ENCODE data around the gene GGA2.
"Not testable (repeated sequence)": the region's sequence is repeated elsewhere in the genome, so short reads cannot be mapped to it uniquely, and the experiment has no call there.

GGA2 gene, protein sequence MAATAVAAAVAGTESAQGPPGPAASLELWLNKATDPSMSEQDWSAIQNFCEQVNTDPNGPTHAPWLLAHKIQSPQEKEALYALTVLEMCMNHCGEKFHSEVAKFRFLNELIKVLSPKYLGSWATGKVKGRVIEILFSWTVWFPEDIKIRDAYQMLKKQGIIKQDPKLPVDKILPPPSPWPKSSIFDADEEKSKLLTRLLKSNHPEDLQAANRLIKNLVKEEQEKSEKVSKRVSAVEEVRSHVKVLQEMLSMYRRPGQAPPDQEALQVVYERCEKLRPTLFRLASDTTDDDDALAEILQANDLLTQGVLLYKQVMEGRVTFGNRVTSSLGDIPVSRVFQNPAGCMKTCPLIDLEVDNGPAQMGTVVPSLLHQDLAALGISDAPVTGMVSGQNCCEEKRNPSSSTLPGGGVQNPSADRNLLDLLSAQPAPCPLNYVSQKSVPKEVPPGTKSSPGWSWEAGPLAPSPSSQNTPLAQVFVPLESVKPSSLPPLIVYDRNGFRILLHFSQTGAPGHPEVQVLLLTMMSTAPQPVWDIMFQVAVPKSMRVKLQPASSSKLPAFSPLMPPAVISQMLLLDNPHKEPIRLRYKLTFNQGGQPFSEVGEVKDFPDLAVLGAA

DNA sequence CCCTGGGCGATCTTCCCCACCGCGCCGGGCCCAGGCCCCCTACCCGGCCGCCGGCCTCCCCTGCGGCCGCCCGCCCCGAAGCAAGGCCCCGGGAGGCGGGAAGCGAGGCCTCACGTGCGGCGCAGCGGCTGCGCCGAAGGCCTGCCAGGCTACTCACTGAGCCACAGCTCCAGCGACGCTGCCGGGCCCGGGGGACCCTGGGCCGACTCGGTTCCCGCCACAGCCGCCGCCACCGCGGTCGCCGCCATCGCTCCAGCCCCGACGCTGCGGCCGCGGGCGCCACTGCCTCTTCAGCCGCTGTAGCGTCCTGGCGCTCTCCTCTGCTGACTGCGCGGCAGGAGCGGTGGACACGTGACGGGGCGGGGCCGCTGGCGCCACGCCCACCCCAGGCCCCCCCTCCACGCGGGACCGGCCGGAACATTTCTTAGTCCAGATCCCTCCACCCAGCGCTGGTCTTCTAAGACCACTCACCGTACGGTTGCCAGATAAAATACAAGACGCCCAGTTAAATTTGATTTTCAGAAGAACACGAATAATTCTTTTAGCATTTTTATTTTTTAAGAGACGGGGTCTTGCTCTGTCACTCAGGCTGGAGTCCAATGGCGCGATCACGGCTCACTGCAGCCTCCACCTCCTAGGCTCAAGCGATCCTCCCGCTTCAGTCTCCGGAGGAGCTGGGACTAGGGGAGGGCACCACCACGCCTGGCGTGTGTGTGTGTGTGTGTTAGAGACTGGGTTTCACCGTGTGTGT is at the start of gene GGA2:
GGA2 (minus strand) TSS at position 331 of the 751 bp plus-strand sequence; CDS start at position 248, 83 bp downstream.
- DNase-seq (ENCODE audit: low spot score): peak; percentile 96

DNA sequence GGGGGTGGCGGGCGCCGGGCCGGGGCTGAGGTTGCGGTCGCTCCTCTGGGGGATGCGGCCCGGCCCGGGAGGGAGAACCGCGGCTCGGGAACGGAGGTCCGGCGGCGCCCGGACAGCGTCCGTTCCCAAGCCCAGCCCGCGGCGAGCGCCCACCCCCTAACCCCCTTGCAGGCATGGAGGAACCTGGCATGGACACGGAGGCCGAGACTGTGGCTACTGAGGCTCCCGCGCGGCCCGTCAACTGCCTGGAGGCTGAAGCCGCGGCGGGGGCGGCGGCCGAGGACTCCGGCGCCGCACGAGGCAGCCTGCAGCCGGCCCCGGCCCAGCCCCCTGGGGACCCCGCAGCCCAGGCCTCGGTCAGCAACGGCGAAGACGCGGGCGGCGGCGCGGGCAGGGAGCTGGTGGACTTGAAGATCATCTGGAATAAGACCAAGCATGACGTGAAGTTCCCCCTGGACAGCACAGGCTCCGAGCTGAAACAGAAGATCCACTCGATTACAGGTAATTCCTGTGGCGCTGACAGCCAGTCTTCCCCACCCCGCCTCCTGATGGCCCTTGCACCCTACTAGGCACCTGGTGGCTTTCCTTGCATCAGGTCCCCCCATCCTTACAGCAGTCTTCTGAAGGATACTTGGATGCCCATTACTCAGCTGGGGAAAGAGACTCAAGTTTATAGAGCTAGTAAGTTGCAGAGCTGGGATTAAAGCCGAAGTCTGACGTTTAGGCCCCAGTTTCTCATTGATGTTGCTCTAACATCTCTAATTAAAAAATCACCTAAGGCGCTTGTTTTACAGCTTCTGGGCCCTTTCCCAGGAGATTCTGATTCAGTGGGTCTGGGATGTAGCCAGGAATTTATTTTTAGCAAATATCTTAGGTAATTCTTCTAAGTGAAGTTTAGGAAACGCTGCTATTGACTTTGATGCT is 47.7 kb upstream of the GGA2 start:
- DNase-seq (ENCODE audit: low spot score): no peak

DNA sequence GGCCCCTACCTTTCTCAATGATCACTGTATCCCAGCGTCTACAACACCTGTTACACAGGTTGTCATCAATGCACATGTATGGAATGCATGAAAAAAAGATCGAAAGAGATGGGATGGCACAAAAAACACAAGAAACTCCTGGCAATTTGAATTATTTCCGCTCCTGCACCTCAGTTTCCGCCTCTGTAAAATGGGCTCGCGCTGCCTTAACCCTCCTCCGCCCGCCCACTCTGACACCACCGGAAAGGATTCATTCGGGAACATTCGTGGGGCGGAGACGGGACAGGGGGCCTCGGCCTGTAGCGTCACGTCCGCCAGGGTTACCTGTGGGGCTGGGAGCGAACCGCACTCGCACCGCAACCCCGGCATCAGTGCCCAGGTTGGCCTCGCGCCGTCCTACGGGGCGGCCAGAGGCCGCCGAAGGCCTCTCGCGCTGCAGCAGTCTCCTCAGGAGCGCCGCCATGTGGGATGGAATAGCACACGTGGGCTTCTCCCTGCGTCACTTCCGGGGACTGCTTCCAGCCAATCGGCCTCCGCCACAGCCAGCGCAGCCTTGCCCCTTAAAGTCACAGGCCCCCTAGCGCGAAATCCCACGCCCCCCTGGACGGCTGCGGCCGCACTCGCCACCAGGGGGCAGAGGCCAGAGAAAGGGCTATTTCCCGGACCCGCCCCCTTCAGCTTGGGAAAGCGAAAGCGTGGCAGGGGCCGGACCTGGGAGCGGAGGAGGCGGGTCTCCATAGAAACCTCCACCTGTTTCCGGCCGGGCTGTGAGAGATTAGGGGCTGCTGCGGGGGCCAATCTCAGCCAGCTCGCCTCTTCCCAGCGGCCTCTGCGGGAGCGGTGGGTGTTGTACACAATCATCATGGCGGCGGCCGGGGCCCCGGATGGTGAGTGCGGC is 46.8 kb upstream of the GGA2 start, which contains the start of the genes EARS2 and UBFD1:
EARS2 (minus strand) TSS at position 470 of the 898 bp plus-strand sequence; CDS start at position 463, 7 bp downstream.
UBFD1 (plus strand) TSS at position 847 of the 898 bp plus-strand sequence; CDS start at position 863, 16 bp downstream.
- DNase-seq (ENCODE audit: low spot score): peak; percentile 97

DNA sequence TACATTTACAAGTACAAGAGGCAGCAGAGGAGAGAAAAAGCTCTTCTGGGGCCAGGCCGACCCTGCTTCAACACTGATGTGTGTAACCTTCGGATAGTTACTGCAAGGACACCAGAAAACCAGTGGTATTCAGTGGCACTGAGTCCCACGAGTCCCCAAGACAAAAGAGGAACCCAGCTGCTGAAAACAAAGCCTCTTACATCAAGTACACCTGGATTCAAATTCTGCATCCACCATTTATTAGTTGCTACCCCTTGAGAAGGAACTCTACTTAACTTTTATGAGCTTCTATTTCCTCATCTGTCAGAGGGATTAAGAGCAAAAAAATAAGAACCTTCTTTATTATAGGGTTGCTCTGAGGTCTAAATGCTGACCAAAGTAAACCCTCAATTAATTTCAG is 44.2 kb upstream of the GGA2 start:
- DNase-seq (ENCODE audit: low spot score): no peak

DNA sequence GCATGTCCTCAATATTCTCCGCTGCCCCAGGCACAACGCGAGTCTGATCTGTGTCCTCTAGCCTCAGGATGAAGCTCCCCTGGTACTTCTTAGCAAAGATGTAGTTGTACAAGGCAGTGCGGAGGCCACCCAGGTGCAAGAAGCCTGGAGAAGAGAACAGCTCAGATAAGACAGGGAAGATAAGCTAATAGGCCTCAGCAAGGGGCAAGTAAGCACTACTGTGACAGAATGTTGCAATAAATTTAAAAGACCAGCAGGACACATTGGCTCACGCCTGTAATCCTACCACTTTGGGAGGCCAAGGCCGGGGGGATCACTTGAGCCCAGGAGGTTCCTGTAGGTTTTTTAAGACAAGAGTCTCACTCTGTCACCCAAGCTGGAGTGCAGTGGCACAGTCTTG is 41.9 kb upstream of the GGA2 start:
- no peak for DNase-seq (ENCODE audit: low spot score)

DNA sequence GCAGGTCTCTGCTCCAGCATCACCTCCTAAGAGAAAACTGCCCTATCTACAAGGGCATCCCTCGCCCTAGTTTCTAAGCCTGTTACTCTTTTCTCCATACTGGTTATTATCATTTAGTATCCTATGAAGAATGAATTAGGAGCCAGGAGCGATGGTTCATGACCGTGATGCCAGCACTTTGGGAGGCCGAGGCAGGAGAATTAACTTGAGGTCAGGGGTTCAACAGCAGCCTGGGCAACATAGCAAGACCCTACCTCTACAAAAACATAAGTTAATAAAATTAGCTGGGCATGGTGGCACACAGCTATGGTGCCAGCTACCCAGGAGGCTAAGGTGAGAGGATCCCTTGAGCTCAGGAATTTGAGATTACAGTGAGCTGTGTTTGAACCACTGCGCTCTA is 39.6 kb upstream of the GGA2 start:
- no peak for DNase-seq (ENCODE audit: low spot score)

DNA sequence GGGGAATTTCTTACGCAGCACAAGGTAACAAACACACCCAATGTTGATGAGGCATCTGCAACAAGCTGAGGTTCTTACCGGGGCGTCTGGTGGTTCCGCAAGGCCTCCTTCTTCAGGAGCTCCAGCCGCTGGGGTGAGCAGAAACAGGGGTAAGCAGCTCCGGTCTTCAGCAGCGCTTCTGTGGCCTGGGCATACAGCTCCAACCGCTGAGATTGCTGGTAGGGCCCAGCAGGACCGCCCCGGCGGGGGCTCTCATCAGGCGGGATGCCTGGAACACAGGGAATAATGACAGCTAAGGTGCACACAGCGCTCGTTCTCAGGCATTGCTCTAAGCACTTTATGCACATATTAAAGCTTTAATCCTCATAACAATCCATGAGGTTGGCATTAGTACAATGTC is 34.1 kb upstream of the GGA2 start:
- DNase-seq (ENCODE audit: low spot score): no peak

DNA sequence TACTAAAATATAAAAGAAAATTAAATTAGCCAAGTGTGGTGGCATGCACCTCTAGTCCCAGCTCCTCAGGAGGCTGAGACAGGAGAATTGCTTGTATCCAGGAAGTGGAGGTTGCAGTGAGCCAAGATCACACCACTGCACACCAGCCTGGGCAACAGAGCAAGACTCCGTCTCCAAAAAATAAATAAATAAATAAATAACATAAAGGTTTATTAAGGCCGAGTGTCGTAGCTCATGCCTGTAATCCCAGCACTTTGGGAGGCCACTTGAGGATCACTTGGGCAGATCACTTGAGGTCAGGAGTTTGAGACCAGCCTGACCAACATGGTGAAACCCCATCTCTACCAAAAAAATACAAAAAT is 30.5 kb upstream of the GGA2 start:
- not testable (repeated sequence) for DNase-seq (ENCODE audit: low spot score)

DNA sequence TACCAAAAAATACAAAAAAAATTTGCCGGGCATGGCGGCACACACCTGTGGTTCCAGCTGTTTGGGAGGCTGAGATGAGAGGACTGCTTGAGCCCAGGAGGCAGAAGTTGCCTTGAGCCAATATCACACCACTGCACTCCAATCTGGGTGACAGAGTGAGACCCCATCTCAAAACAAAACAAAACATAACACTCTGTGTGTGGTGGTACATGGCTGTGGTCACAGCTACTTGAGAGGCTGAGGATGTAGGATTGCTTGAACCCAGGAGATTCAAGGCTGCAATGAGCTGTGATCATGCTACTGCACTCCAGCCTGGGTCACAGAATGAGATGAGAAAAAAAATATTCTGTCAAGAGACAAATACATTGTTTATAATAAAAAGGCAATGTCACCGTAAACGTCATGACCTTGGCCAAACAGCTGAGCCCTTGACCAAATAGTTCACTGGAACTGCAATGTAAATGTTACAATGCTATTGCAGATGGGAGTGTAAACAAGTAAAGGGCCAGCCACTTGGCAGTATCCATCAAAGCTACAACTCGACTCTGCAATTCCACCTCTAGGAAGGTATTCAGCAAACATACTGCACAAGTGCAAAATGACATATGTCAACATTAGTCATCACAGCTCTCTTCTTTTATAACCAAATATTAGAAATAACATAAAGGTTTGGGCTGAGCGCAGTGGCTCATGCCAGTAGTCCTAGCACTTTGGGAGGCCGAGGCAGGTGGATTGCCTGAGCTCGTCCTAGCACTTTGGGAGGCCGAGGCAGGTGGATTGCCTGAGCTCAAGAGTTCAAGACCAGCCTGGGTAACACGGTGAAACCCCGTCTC is 29.9 kb upstream of the GGA2 start:
- no peak for DNase-seq (ENCODE audit: low spot score)

DNA sequence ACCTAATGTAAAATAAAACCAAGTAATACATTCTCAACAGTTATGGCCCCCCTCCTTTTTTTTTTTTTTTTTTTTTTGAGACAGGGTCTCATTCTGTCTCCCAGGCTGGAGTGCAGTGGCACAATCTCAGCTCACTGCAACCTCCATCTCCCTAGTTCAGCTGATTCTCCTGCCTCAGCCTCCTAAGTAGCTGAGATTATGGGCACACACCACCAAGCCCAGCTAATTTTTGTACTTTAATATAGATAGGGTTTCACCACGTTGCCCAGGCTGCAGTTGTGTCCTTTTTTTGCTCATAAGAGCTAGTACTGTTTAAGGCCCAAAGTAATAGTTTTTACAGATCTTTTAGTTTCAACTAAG is 28.6 kb upstream of the GGA2 start:
- DNase-seq (ENCODE audit: low spot score): no peak

DNA sequence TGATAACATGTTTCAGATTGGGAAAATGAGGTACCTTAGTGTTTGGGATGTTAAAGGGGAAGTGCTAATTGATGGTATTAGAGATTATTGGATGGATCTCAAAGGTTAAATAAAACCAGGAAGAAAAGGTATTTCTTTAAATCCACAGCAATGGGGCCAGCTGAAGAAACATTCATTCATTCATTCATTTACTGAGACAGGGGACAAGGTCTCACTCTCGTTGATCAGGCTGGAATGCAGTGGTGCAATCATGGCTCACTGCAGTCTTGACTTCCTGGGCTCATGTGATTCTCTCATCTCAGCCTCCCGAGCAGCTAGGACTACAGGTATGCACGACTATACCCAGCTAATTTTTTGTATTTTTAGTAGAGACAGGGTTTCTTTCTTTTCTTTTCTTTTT is 27.1 kb upstream of the GGA2 start:
- DNase-seq (ENCODE audit: low spot score): no peak

DNA sequence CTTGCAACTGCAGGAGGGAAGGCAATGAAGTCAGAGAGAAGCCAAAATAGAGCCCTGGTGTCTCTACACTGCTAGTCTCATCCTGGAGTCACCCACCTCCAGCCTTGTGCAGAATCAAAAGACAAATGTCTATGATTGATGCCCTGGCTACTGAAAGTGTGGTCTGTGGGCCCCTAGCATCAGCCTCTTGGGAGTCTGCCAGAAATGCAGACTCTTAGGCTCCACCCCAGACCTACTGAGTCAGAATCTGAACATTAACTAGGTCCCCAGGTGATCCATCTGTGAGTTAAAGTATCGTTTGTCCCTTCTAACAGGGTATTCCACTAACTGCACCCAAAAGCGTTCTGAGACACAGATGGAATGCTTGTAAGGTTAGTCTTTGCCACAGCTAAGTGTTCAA is 25.6 kb upstream of the GGA2 start:
- no peak for DNase-seq (ENCODE audit: low spot score)

DNA sequence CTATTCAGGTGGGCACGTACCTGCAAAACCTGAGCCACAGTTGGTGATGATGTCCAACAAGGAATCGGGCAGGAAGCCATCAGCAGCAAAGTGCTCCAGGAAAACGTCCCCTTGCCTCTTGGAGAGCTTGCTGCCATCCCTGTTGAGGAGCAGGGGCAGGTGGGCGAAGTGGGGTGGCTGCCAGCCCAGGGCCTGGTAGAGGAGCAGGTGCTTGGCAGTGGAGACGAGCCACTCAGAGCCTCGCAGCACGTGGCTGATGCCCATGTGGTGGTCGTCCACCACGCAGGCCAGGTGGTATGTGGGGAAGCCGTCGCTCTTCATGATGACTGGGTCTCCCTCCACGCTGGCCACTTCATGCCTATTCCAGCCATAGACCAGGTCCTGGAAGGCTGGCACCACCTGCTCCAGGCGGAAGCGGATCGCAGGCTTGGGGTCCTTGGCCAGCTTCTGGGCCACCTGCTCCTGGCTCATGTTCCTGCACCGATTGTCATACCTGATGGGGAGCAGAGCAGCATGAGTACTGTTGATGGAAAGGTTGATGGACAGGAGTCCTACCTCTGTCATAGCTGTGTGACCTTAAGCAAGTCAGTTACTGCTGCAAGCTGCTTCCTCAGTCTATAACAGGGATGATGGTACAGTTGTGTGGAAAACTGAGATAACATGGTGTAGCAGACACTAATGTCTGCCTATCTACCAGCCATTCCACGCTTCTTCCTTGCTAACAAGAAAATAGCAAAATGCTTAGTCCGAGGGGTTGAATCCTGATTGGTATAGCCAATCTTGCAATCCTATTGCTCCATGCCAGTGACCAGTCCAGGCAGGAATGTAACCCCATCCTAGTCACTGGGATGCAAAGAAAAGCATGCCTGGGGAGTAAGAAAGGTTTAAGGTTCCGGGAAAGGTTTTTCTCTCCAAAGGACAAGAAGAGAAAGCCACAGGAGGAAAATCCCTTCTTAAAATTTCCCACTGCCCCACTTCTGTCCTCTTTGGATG is 24.9 kb upstream of the GGA2 start:
- DNase-seq (ENCODE audit: low spot score): no peak

DNA sequence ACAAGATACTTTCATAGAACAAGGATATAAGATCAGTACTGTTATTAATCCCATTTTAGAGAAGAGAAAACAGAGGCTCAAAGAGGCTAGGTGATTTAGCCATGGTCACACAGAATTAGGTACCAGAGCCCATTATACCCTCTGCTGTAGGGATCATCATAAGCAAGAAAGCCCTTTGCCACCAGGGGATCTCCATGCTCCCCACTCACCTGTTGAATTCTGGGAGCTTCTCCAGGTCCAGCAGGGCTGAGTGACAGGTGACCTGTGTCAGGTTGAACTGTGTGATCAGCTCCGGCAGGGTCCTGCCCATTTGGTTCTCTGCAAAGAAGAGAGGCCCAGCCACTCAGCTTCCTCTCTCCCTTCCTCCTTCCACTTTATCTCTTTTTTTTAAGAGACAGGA is 22.2 kb upstream of the GGA2 start:
- no peak for DNase-seq (ENCODE audit: low spot score)

DNA sequence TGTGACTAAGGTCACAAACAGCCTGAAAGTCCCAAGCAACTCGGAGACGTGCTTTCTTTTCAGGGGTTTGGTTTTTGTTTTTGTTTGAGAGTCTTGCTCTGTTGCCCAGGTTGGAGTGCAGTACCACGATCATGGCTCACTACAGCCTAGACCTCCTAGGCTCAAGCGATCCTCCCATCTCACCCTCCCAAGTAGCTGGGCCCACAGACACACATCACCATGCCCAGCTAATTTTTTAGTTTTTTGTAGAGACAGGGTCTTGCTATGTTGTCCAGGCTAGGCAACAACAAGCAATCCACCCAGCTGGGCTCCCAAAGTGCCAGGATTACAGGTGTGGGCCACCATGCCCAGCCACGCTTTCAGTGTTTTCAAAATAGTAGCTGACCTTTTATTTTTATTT is 19.8 kb upstream of the GGA2 start:
- DNase-seq (ENCODE audit: low spot score): no peak

DNA sequence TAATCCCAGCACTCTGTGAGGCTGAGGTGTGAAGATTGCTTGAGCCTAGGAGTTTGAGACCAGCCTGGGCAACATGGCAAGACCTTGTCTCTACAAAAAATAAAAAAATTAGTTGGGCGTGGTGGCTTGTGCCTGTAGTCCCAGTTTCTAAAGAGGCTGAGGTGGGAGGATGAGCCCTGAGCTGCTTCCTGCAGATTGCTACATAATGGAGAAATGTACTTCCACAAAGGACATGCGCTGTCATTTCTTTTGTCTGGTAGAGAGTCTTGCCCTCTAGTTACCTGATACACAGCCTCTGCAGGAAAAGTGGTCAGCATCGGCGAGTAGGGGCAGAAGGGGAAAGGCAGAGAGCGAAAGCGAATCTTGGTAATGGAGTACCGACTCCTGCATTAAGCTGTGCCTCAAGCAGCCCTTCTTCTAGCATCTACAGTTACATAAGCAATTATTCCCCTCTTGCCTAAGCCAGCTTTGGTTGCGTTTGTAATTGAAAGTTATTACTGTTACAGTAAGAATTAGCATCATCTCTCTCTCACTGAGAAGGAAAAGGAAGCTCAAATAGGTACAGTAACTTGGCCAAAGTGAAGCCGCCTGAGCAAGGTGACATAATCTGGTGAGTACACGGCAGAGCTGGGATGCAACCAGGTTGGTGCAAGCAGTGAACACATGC is 18.5 kb upstream of the GGA2 start:
- DNase-seq (ENCODE audit: low spot score): no peak

DNA sequence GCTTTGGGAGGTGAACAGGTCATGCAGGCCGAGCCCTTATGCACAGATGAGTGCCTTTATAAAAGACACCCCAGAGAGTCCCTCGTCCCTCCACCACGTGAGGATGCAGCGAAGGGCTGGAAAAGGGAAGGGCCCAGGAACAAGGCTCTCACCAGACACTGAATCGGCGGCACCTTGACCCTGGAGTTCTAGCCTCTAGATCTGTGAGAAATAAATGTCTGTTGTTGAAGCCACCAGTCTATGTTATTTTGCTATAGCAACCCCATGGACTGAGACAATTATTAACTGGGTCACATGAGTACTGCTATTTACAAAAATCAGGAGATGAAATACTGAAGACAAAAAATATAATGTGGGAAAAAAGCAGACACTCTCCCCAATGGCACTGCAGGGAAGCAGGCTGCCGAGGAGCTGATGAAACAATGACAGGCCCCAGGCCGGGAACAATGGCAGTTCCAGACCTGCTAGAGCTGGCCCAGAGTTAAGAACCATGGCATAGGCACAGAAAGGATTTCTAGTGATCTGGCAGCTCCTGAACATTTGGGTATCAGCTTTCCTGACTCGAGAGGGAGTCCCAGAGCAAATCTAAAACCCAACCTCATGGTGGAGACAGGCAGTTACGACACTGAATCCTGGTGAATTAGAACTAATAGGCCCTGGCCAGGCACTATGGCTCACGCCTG is 17.8 kb upstream of the GGA2 start:
- no peak for DNase-seq (ENCODE audit: low spot score)
